HEK293T (cell line): Measurements from ENCODE around the gene ZNF521.

Experiments used
- CTCF ChIA-PET: fragments of 350-600 bp; formaldehyde crosslinking; extraction: SDS; loops from one replicate; lab custom pipeline; 2021; ENCODE audit warnings: antibody characterized with exemption, inconsistent platforms; lab: Yijun Ruan, JAX
- POLR2A ChIA-PET: fragments of 350-600 bp; formaldehyde crosslinking; extraction: SDS; loops from one replicate; lab custom pipeline; 2020; ENCODE audit warnings: antibody characterized with exemption, inconsistent platforms; lab: Yijun Ruan, JAX
- DNase-seq: peaks from one replicate; pipeline ENCODE4 v3.0.0; 2012; ENCODE audit warnings: mixed read lengths; ENCODE audit errors: extremely low spot score
- ARNT ChIP-seq: fragments of 450-650 bp; IDR thresholded peaks from 2 replicates; pipeline ENCODE4 v1.6.1; 2017; ENCODE audit warnings: mild to moderate bottlenecking
- BHLHE40 ChIP-seq: fragments of 450-650 bp; IDR thresholded peaks from 2 replicates; pipeline ENCODE4 v1.6.1; 2016; ENCODE audit warnings: mild to moderate bottlenecking, moderate library complexity, borderline replicate concordance
- CTBP1 ChIP-seq: fragments of 450-650 bp; IDR thresholded peaks from 2 replicates; pipeline ENCODE4 v1.6.1; 2016; ENCODE audit warnings: borderline replicate concordance
- ELF4 ChIP-seq: fragments of 450-650 bp; IDR thresholded peaks from 2 replicates; pipeline ENCODE4 v1.6.1; 2017; ENCODE audit warnings: antibody characterized with exemption
- FOXA1 ChIP-seq: fragments of 450-650 bp; IDR thresholded peaks from 2 replicates; pipeline ENCODE4 v1.6.1; 2016; ENCODE audit warnings: mild to moderate bottlenecking
- FOXK2 ChIP-seq: fragments of 450-650 bp; IDR thresholded peaks from 2 replicates; pipeline ENCODE4 v1.6.1; 2016; ENCODE audit warnings: mild to moderate bottlenecking
- FOXM1 ChIP-seq: fragments of 450-650 bp; IDR thresholded peaks from 2 replicates; pipeline ENCODE4 v1.6.1; 2017; ENCODE audit warnings: mild to moderate bottlenecking, borderline replicate concordance
- HDGF ChIP-seq: fragments of 450-650 bp; IDR thresholded peaks from 2 replicates; pipeline ENCODE4 v1.6.1; 2017; ENCODE audit warnings: antibody characterized with exemption, borderline replicate concordance
- L3MBTL2 ChIP-seq: fragments of 450-650 bp; conservative IDR thresholded peaks from 2 replicates; pipeline ENCODE4 v1.6.1; 2016; ENCODE audit warnings: mild to moderate bottlenecking
- LEF1 ChIP-seq: fragments of 450-650 bp; IDR thresholded peaks from 2 replicates; pipeline ENCODE4 v1.6.1; 2017; ENCODE audit warnings: mild to moderate bottlenecking, borderline replicate concordance
- NFRKB ChIP-seq: fragments of 450-650 bp; IDR thresholded peaks from 2 replicates; pipeline ENCODE4 v1.6.1; 2016; ENCODE audit warnings: mild to moderate bottlenecking, moderate library complexity
- PKNOX1 ChIP-seq: fragments of 450-650 bp; IDR thresholded peaks from 2 replicates; pipeline ENCODE4 v1.6.1; 2016
- SP1 ChIP-seq: fragments of 450-650 bp; IDR thresholded peaks from 2 replicates; pipeline ENCODE4 v1.6.1; 2017
- SUZ12 ChIP-seq: fragments of 450-650 bp; IDR thresholded peaks from 2 replicates; pipeline ENCODE4 v1.6.1; 2016; ENCODE audit warnings: mild to moderate bottlenecking
- TARDBP ChIP-seq: fragments of 450-650 bp; IDR thresholded peaks from 2 replicates; pipeline ENCODE4 v1.6.1; 2016
- ZNF384 ChIP-seq: fragments of 450-650 bp; IDR thresholded peaks from 2 replicates; pipeline ENCODE4 v1.6.1; 2016

The ZNF521 gene

GRCh38 chr18:25089470-25089869 is 262.5 kb downstream of the ZNF521 start:
- DNase-seq: no peak
- CTCF ChIA-PET: no interaction called here
- TF ChIP-seq FOXK2: no peak
- no peak for TF ChIP-seq ARNT
- TF ChIP-seq FOXM1: no peak
- no peak for TF ChIP-seq L3MBTL2
- TF ChIP-seq ELF4: no peak
- no peak for TF ChIP-seq CTBP1
- no peak for TF ChIP-seq SP1
- no peak for TF ChIP-seq LEF1
- no peak for TF ChIP-seq BHLHE40
- no peak for TF ChIP-seq ZNF384
- no peak for TF ChIP-seq HDGF
- no peak for TF ChIP-seq TARDBP
- no peak for TF ChIP-seq NFRKB
- TF ChIP-seq PKNOX1: no peak
- TF ChIP-seq SUZ12: no peak
- no peak for TF ChIP-seq FOXA1
- POLR2A ChIA-PET: no interaction called here

GRCh38 chr18:25086876-25087275 is 265.1 kb downstream of the ZNF521 start:
- no peak for DNase-seq
- TF ChIP-seq BHLHE40 (no peak), ZNF384 (no peak), TARDBP (no peak), FOXM1 (no peak), LEF1 (no peak), PKNOX1 (no peak), ELF4 (no peak), SP1 (no peak)
- ChIA-PET POLR2A (no interaction called here), CTCF (no interaction called here)

DNA sequence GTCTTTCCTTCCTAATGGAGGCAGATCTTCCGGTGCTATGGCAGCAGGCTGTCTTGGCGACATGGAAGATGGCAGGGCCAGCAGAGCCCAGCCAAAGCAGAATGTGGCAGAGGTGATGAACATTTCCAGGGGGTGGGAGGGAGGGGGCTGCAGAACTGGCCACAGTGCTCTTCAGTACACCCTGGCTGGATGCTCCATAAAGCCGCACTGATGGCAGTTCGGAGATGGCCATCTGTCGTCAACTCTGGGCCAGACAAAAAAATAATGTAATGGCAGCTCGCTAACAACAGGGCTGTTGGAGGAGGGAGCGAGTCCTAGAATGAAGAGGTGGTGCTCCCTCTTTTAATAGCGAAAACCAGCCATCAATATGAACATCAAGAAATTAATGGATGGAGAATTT is 271.0 kb downstream of the ZNF521 start:
- no peak for TF ChIP-seq L3MBTL2
- no peak for TF ChIP-seq FOXA1
- no peak for TF ChIP-seq SP1
- TF ChIP-seq ARNT: no peak
- TF ChIP-seq FOXM1: no peak
- TF ChIP-seq HDGF: no peak
- TF ChIP-seq PKNOX1: no peak
- no peak for TF ChIP-seq TARDBP
- ChIA-PET CTCF (interaction anchor here (0.6 kb wide), 1 partner anchor 69 kb away, joined by 4 read pairs; no protein-coding TSS in a partner anchor), POLR2A (no interaction called here)
- no peak for DNase-seq

GRCh38 chr18:25080211-25080610 is 271.8 kb downstream of the ZNF521 start:
- ChIA-PET CTCF (no interaction called here), POLR2A (interaction anchor here (0.7 kb wide), 1 partner anchor 17 kb away, joined by 3 read pairs; no protein-coding TSS in a partner anchor)
- no peak for DNase-seq
- TF ChIP-seq ELF4: no peak
- TF ChIP-seq NFRKB: no peak
- no peak for TF ChIP-seq ZNF384
- TF ChIP-seq FOXA1: no peak

- no peak for DNase-seq
- TF ChIP-seq PKNOX1 (no peak), ZNF384 (no peak), TARDBP (no peak), FOXM1 (no peak), HDGF (no peak), FOXK2 (no peak), SUZ12 (no peak), NFRKB (no peak)
- POLR2A ChIA-PET: no interaction called here
- CTCF ChIA-PET: no interaction called here
Measured at GRCh38 chr18:25077944-25078723, 273.8 kb downstream of the ZNF521 start.

GRCh38 chr18:25077038-25077943 is 274.7 kb downstream of the ZNF521 start:
- no peak for TF ChIP-seq BHLHE40
- TF ChIP-seq CTBP1: no peak
- no peak for TF ChIP-seq NFRKB
- TF ChIP-seq SUZ12: no peak
- TF ChIP-seq SP1: no peak
- TF ChIP-seq L3MBTL2: no peak
- no peak for TF ChIP-seq HDGF
- no peak for TF ChIP-seq FOXK2
- no peak for TF ChIP-seq ZNF384
- no peak for TF ChIP-seq FOXA1
- no peak for TF ChIP-seq FOXM1
- no peak for TF ChIP-seq LEF1
- TF ChIP-seq PKNOX1: no peak
- TF ChIP-seq ELF4: no peak
- no peak for TF ChIP-seq TARDBP
- no peak for TF ChIP-seq ARNT
- DNase-seq: peak; percentile 19
- POLR2A ChIA-PET: interaction anchor here (0.5 kb wide), 1 partner anchor 211 kb away, joined by 3 read pairs; no protein-coding TSS in a partner anchor
- CTCF ChIA-PET: no interaction called here
